ENCODE results near the gene TFCP2L1.
"Not testable (repeated sequence)": the region's sequence is repeated elsewhere in the genome, so short reads cannot be mapped to it uniquely, and the experiment has no call there.

DNA sequence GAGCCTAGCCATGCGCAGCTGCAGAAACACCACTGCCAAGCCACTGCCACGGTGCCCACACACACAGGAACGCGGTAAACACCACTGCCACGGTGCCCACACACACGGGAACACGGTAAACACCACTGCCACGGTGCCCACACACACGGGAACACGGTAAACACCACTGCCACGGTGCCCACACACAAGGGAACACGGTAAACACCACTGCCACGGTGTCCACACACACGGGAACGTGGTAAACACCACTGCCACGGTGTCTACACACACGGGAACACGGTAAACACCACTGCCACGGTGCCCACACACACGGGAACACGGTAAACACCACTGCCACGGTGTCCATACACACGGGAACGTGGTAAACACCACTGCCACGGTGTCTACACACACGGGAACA lies 59.3 kb downstream of the TFCP2L1 start:
- TF ChIP-seq, protein P1, sequence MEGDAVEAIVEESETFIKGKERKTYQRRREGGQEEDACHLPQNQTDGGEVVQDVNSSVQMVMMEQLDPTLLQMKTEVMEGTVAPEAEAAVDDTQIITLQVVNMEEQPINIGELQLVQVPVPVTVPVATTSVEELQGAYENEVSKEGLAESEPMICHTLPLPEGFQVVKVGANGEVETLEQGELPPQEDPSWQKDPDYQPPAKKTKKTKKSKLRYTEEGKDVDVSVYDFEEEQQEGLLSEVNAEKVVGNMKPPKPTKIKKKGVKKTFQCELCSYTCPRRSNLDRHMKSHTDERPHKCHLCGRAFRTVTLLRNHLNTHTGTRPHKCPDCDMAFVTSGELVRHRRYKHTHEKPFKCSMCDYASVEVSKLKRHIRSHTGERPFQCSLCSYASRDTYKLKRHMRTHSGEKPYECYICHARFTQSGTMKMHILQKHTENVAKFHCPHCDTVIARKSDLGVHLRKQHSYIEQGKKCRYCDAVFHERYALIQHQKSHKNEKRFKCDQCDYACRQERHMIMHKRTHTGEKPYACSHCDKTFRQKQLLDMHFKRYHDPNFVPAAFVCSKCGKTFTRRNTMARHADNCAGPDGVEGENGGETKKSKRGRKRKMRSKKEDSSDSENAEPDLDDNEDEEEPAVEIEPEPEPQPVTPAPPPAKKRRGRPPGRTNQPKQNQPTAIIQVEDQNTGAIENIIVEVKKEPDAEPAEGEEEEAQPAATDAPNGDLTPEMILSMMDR (IDR thresholded peaks at IDR 0.05), result not testable (repeated sequence)
- TF ChIP-seq EP300, POLR2A (IDR thresholded peaks at IDR 0.05): not testable (repeated sequence)
